Lower leg skin (tissue), 3 donors: ENCODE results near the gene ERGIC3.

Source experiments
- CTCF ChIP-seq, 3 donors: fragments of 450-650 bp; IDR thresholded peaks; one replicate each; pipeline ENCODE4 v1.5.1; 2016; ENCODE audit warnings: antibody characterized with exemption in 3 of 3, mild to moderate bottlenecking in 3 of 3, moderate library complexity in 2 of 3
- POLR2A ChIP-seq, 2 donors: fragments of 450-650 bp; IDR thresholded peaks; one replicate each; pipeline ENCODE4 v1.6.1; 2016 to 2017; ENCODE audit warnings: antibody characterized with exemption in 2 of 2, mild to moderate bottlenecking in 1 of 2, moderate library complexity in 1 of 2

DNA sequence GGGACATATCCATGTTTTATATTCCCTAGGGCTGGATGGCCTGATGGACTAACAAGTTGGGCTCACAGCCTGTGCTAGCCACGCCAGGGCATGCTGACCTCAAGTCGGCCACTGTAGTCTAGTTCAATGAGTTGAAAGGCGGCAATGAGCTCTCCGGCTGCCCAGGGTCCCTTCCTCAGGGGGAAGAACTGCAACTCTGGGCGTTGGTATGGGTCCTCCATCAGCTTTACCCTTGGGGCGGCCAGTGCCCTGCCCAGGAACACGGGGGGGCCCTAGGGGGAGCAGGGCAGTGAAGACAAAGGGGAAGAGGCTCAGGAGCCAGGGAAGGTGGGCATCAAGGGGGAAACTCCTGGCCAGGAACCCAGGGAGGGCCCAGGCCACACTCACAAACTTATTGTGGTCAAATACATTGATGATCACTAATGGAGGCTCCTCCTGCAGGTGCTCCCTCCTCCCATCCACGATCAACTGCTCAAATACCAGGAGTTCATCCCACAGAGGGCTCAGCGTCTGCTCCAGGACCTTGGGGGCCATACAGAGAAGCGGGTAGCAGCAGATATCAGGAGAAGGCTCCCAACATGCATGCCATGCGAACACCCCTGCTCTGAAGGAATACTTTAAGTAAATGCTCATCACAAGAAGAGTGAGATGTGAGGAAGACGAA lies 41.0 kb downstream of the ERGIC3 start:
- no peak for TF ChIP-seq CTCF (IDR thresholded peaks at IDR 0.05)
- TF ChIP-seq POLR2A (IDR thresholded peaks at IDR 0.05) = no peak
